Activated T-helper 1 cell treated with anti-CD3 and anti-CD28 coated beads, Interleukin-12 subunit alpha, Interleukin-12 subunit beta, Interleukin-2, Interleukin-4 antibody, amounts not matched to agents 30 ng/mL and 10 ng/mL and 1 ng/mL, durations not matched to agents 14 hours and 24 hours and 36 hours (primary cell): ENCODE measurements around the gene SSRP1. TPM values are rescaled to one million over a fixed set of nuclear protein-coding genes. Genes with fewer than 3 reads are reported as not detected.
"Not testable (repeated sequence)": the region's sequence is repeated elsewhere in the genome, so short reads cannot be mapped to it uniquely, and the experiment has no call there.

Experiments
- DNase-seq: peaks from one replicate; pipeline ENCODE4 v3.0.0; 2021; ENCODE audit warnings: low spot score
- H3K27ac Mint-ChIP-seq: one replicate; pipeline ENCODE4 v1.8.0; 2021; ENCODE audit warnings: mild to moderate bottlenecking, mixed read lengths
- H3K27me3 Mint-ChIP-seq: one replicate; pipeline ENCODE4 v1.8.0; 2022; ENCODE audit warnings: mild to moderate bottlenecking, moderate library complexity, mixed read lengths; ENCODE audit not compliant: insufficient read depth
- H3K36me3 Mint-ChIP-seq: one replicate; pipeline ENCODE4 v1.8.0; 2021; ENCODE audit warnings: low read depth, mixed read lengths
- H3K4me1 Mint-ChIP-seq: one replicate; pipeline ENCODE4 v1.8.0; 2021; ENCODE audit warnings: low read depth, mixed read lengths
- H3K4me3 Mint-ChIP-seq: one replicate; pipeline ENCODE4 v1.8.0; 2021; ENCODE audit warnings: mild to moderate bottlenecking, moderate library complexity, mixed read lengths
- H3K9me3 Mint-ChIP-seq: one replicate; pipeline ENCODE4 v1.8.0; 2021; ENCODE audit warnings: mixed read lengths
- intact Hi-C: fragments of 100-400 bp; cut with micrococcal nuclease; formaldehyde crosslinking; loops from one replicate; pipeline ENCODE4 v1.15.1; 2024
- total RNA-seq: library from RNA; stranded (reverse); gene quantifications from 2 replicates; pipeline ENCODE4 v1.2.3, GENCODE V29; 2022

The SSRP1 gene
- total RNA-seq, 1 donor from 2014 or later: 239 TPM

DNA sequence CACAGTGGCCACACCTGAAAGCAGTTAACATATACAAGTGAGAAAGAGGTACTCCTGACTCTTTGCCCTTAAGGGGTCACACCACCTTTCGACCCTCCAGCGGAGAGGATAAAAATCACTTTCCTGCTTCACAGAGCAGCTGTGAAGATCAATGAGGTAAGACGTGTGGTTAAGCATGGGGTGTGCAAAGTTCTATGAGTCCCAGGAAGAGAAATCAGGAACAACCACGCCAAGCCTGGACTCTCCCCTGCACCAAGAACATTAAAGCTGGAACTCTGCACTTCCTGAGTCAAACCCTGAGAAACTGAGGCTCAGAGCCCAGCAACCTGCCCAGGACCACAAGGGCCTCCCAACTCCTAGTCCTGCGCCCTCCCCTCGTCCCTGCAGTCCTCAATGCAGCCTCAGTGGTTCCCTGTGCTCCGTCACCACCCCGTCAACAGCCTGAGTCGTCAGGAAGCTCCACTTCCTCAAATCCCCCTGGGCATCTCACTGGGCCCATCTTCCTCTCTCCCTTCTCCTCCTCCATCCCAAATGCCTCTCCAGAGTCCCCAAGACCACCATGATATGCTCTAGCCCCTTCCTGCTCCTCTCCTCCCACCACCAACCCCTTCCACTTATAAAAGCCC, 28.6 kb downstream of the SSRP1 start:
- H3K4me1 Mint-ChIP-seq: peaks cover under 1% of the 10 kb centered on the region
- H3K27me3 Mint-ChIP-seq: peaks cover 2% of the 10 kb centered on the region
- H3K36me3 Mint-ChIP-seq: peaks cover 3% of the 10 kb centered on the region
- H3K27ac Mint-ChIP-seq: no peak overlapping the region
- intact Hi-C loops: no loop called here
- H3K9me3 Mint-ChIP-seq: no peaks in the 10 kb centered on the region
- H3K4me3 Mint-ChIP-seq: no peak overlapping the region
- no peak for DNase-seq

DNA sequence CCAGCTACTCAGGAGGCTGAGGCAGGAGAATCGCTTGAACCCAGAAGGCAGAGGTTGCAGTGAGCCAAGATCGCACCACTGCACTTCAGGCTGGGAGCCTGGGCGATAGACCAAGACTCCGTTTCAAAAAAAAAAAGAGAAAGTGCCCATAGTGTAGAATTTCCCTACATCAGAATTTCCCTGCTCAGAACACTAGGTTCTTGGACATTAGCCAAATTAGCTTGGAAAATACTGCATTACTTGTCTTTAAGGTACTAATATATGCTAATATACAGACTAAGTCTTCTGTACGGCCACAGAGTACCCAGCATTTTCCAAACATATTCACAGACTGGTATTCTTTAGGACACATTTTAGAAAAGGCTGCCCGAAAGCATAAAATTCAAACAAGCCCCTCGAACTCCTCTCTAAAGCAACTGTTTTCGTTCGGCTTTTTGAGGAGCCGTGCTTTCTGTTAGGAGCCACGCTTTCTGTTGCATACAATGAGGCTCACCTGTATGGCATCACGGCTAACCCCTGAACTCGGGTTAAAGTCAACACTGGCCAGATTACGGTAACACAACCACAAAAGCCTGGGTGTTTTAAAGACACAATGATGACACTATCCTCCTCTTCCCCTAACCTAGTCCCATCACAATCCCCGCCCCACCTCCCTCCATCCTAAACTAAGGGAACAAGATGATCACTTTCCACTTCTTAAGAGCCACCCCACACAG, 29.4 kb downstream of the SSRP1 start:
- no peak for DNase-seq
- peaks cover 2% of the 10 kb centered on the region for H3K27me3 Mint-ChIP-seq
- H3K9me3 Mint-ChIP-seq: no peaks in the 10 kb centered on the region
- intact Hi-C loops: no loop called here
- H3K27ac Mint-ChIP-seq: peak overlapping the region; percentile 18
- H3K4me1 Mint-ChIP-seq: no peaks in the 10 kb centered on the region
- no peak overlapping the region for H3K4me3 Mint-ChIP-seq
- peaks cover 6% of the 10 kb centered on the region for H3K36me3 Mint-ChIP-seq

- H3K27ac Mint-ChIP-seq: no peak overlapping the region
- no peaks in the 10 kb centered on the region for H3K4me1 Mint-ChIP-seq
- H3K4me3 Mint-ChIP-seq: no peak overlapping the region
- no peak for DNase-seq
- no peaks in the 10 kb centered on the region for H3K9me3 Mint-ChIP-seq
- peaks cover 14% of the 10 kb centered on the region for H3K36me3 Mint-ChIP-seq
- intact Hi-C loops: no loop called here
- H3K27me3 Mint-ChIP-seq: peaks cover 2% of the 10 kb centered on the region
These were observed 30.2 kb downstream of the SSRP1 start for GRCh38 chr11:57305523-57305922.

GRCh38 chr11:57303990-57304579, 31.6 kb downstream of the SSRP1 start:
- Mint-ChIP-seq H3K27me3 (peaks cover 2% of the 10 kb centered on the region), H3K36me3 (peaks cover 23% of the 10 kb centered on the region), H3K27ac (no peak overlapping the region), H3K9me3 (peaks cover 5% of the 10 kb centered on the region), H3K4me3 (no peak overlapping the region), H3K4me1 (no peaks in the 10 kb centered on the region)
- DNase-seq: no peak
- intact Hi-C loops: no loop called here

DNA sequence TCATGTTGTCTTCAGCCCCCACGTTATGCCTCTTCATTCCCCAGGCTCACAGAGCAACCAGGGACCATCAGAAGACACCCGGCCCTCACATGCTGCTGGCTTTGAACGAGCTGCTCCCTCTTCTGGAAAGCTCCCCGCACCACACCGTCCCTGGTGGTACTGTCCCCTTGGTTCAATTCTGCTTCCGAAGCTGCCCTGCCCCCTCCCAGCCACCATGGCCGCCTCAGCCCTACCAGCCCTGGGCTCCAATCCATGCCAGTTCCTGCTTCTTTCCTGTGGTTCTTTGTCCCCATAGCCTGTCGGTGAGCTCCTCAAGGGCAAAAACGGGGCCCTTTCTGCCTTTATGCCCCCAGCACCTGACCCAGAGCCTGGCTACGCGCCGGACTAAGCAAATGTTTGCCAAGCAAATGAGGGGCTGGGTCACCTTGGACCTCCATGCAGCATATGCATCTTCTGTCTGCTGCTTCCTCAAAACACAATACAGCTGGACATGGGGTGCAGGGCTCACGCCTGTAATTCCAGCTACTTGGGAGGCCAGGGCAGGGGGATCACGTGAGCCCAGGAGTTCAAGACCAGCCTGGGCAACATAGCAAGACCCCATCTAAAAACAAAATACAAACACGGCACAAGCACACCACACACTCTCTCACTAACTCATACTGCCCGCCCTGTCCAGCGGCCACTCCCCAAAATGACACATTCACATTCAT, 32.3 kb downstream of the SSRP1 start:
- H3K4me1 Mint-ChIP-seq: no peaks in the 10 kb centered on the region
- intact Hi-C loops: no loop called here
- H3K27me3 Mint-ChIP-seq: peaks cover 2% of the 10 kb centered on the region
- H3K27ac Mint-ChIP-seq: no peak overlapping the region
- H3K36me3 Mint-ChIP-seq: peaks cover 26% of the 10 kb centered on the region
- DNase-seq: no peak
- H3K9me3 Mint-ChIP-seq: peaks cover 5% of the 10 kb centered on the region
- H3K4me3 Mint-ChIP-seq: no peak overlapping the region

GRCh38 chr11:57302489-57302888, 33.2 kb downstream of the SSRP1 start:
- Mint-ChIP-seq H3K9me3 (peaks cover 5% of the 10 kb centered on the region), H3K27me3 (peaks cover 2% of the 10 kb centered on the region), H3K4me1 (no peaks in the 10 kb centered on the region), H3K36me3 (peaks cover 28% of the 10 kb centered on the region), H3K27ac (no peak overlapping the region), H3K4me3 (no peak overlapping the region)
- no peak for DNase-seq
- intact Hi-C loops: no loop called here

DNA sequence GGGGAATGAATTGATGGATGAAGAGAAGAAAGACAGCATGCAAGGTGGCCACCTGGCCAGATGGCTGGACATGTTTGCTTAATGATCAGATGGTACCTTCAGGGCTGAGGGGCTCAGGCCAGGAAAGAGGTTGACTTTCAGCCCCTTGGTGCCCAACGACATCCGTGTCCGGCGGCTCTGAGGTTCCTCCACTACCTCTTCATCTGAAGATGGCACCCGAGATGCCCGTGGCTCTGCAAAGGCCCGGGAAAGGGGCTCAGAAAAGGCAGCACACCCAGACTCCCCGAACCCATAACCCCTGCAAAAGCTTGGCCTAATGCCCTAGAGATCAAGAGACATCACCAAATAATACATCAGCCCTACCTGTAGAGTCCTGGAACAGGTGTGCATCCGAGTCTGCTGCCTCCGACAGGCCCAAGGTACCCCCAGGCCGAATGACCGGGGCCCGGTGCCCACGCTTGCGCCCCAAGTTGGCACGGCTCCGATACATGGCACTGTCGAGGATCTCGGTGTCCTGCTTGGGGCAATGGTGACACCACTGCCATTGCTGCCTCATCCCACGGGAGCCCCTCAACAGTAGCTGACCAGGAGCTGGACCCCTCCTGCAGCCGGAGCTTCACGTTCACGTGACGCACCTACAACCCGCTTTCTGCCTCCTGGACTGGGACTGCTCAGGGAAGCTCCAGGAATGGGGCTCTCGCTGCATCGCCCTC, 33.8 kb downstream of the SSRP1 start:
- Mint-ChIP-seq H3K4me3 (no peak overlapping the region), H3K36me3 (peaks cover 28% of the 10 kb centered on the region), H3K27ac (no peak overlapping the region), H3K9me3 (peaks cover 5% of the 10 kb centered on the region), H3K4me1 (no peaks in the 10 kb centered on the region), H3K27me3 (peaks cover 2% of the 10 kb centered on the region)
- no peak for DNase-seq
- intact Hi-C loops: no loop called here

DNA sequence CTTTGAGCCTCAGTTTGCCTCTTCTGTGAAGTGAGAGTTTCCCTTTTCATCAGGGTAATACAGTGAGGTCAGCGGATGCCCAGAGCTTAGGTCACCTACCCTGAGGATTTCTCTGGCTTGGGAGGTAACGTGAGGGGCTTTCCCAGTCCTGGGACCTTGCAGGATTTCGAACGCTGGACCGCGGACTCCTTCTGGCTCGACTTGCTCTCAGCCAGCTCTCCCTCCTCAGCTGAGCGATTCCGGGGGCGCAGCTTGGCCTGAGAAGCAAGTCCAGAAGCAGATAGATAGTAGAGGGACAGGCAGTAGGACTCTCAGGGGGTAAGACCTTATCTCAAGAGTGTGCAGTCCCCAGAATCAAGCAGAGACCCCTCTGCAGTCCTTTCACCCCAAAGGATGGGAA, 34.9 kb downstream of the SSRP1 start:
- Mint-ChIP-seq H3K36me3 (peaks cover 28% of the 10 kb centered on the region), H3K9me3 (peaks cover 5% of the 10 kb centered on the region), H3K4me3 (no peak overlapping the region), H3K27me3 (peaks cover 2% of the 10 kb centered on the region), H3K4me1 (no peaks in the 10 kb centered on the region), H3K27ac (no peak overlapping the region)
- intact Hi-C loops: no loop called here
- no peak for DNase-seq

- H3K27me3 Mint-ChIP-seq: peaks cover 2% of the 10 kb centered on the region
- no peak overlapping the region for H3K4me3 Mint-ChIP-seq
- peaks cover 28% of the 10 kb centered on the region for H3K36me3 Mint-ChIP-seq
- no peak overlapping the region for H3K27ac Mint-ChIP-seq
- H3K4me1 Mint-ChIP-seq: no peaks in the 10 kb centered on the region
- H3K9me3 Mint-ChIP-seq: peaks cover 5% of the 10 kb centered on the region
- no peak for DNase-seq
- intact Hi-C loops: no loop called here
These were observed 36.4 kb downstream of the SSRP1 start for GRCh38 chr11:57299150-57299737.

- Mint-ChIP-seq H3K4me3 (no peak overlapping the region), H3K27ac (no peak overlapping the region), H3K36me3 (peaks cover 26% of the 10 kb centered on the region), H3K27me3 (peaks cover 2% of the 10 kb centered on the region), H3K4me1 (no peaks in the 10 kb centered on the region), H3K9me3 (peaks cover 5% of the 10 kb centered on the region)
- no peak for DNase-seq
- intact Hi-C loops: no loop called here
These were observed 38.5 kb downstream of the SSRP1 start for GRCh38 chr11:57297221-57297620.

DNA sequence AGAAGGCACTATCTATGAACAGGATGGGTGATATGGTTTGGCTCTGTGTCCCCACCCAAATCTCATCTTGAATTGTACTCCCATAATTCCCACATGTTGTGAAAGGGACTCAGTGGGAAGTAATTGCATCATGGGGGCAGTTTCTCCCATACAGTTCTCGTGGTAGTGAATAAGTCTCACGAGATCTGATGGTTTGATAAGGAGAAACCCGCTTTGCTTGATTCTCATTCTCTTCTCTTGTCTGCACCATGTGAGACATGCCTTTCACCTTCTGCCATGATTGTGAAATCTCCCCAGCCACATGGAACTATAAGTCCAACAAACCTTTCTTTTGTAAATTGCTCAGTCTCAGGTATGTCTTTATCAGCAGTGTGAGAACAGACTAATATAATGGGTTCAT, 39.5 kb downstream of the SSRP1 start:
- H3K36me3 Mint-ChIP-seq: peaks cover 21% of the 10 kb centered on the region
- H3K27me3 Mint-ChIP-seq, H3K9me3 Mint-ChIP-seq, intact Hi-C loops, DNase-seq, H3K4me1 Mint-ChIP-seq, H3K27ac Mint-ChIP-seq, H3K4me3 Mint-ChIP-seq: not testable (repeated sequence)
